NB4 (cell line): Measurements from ENCODE around the gene TTC4.

Source experiments
- CTCF ChIP-seq: IDR thresholded peaks from one replicate; pipeline ENCODE4 v1.5.1; 2012; ENCODE audit warnings: low read depth, low read length
- MAX ChIP-seq: IDR thresholded peaks from 2 replicates; pipeline ENCODE4 v1.6.1; 2011; ENCODE audit warnings: low read depth, low read length
- MYC ChIP-seq: IDR thresholded peaks from 2 replicates; pipeline ENCODE4 v1.6.1; 2011; ENCODE audit warnings: low read depth, low read length
- POLR2A ChIP-seq: IDR thresholded peaks from 2 replicates; pipeline ENCODE4 v1.6.1; 2011; ENCODE audit warnings: mild to moderate bottlenecking; ENCODE audit not compliant: insufficient read length; ENCODE audit errors: extremely low read depth

- TF ChIP-seq CTCF (no peak), POLR2A (no peak), MAX (no peak), MYC (no peak)
Observed at GRCh38 chr1:54743416-54744226, 28.0 kb downstream of the TTC4 start.
